OCI-LY7 (cell line): ENCODE results near the gene ETFB. TPM values are rescaled to one million over a fixed set of nuclear protein-coding genes. Genes with fewer than 3 reads are reported as not detected.

Source experiments
- BruUV-seq: library from RNA; stranded (reverse); fragments of 400-500 nt; replicated peaks from 2 replicates; lab custom pipeline; 2021; lab: Mats Ljungman, UMichigan
- CTCF ChIA-PET: fragments of 300-600 bp; sonication (Branson Sonifier 250); formaldehyde crosslinking; loops from one replicate; lab custom pipeline; 2022; ENCODE audit warnings: antibody characterized with exemption; ENCODE audit not compliant: unreplicated experiment; lab: Charles Lee
- POLR2A ChIA-PET: fragments of 300-600 bp; sonication (Branson Sonifier 250); formaldehyde crosslinking; loops from one replicate; lab custom pipeline; 2022; ENCODE audit warnings: antibody characterized with exemption; lab: Charles Lee
- DNase-seq: peaks from one replicate; pipeline ENCODE4 v3.0.0-alpha.2; 2015; ENCODE audit warnings: low spot score
- H2AFZ ChIP-seq: fragments of 200-600 bp; sonication (generic), shearing (Covaris generic); 2 replicates; pipeline ENCODE4 v1.6.1; 2014; ENCODE audit warnings: mild to moderate bottlenecking, antibody characterized with exemption, low read length, moderate library complexity
- H3K27ac ChIP-seq: fragments of 200-600 bp; sonication (generic); 2 replicates; pipeline ENCODE4 v1.5.1; 2014; ENCODE audit warnings: mixed run types, low read depth, mild to moderate bottlenecking, moderate library complexity, low read length, inconsistent platforms; ENCODE audit not compliant: poor library complexity, severe bottlenecking
- H3K36me3 ChIP-seq: fragments of 200-600 bp; sonication (generic); 2 replicates; pipeline ENCODE4 v1.6.1; 2014; ENCODE audit warnings: mild to moderate bottlenecking, antibody characterized with exemption, low read length, moderate library complexity, mixed read lengths; ENCODE audit not compliant: insufficient read depth
- H3K4me1 ChIP-seq: fragments of 200-600 bp; sonication (generic); 2 replicates; pipeline ENCODE4 v1.5.1; 2014; ENCODE audit warnings: mild to moderate bottlenecking, low read length; ENCODE audit not compliant: insufficient read depth, poor library complexity, severe bottlenecking
- H3K4me2 ChIP-seq: fragments of 200-600 bp; sonication (generic); 2 replicates; pipeline ENCODE4 v1.6.1; 2014; ENCODE audit warnings: mild to moderate bottlenecking, low read length
- H3K4me3 ChIP-seq: fragments of 200-600 bp; sonication (generic); 2 replicates; pipeline ENCODE4 v1.5.1; 2014; ENCODE audit warnings: mild to moderate bottlenecking, low read depth, low read length; ENCODE audit not compliant: poor library complexity, severe bottlenecking
- H3K79me2 ChIP-seq: fragments of 200-600 bp; sonication (generic); 2 replicates; pipeline ENCODE4 v1.6.1; 2016; ENCODE audit warnings: low read depth, mild to moderate bottlenecking, low read length, moderate library complexity, mixed read lengths; ENCODE audit not compliant: insufficient read depth
- H3K9me2 ChIP-seq: fragments of 200-600 bp; sonication (generic); 2 replicates; pipeline ENCODE4 v1.6.1; 2016; ENCODE audit warnings: mild to moderate bottlenecking, low read length, mixed read lengths; ENCODE audit not compliant: insufficient read depth
- H3K9me3 ChIP-seq: fragments of 200-600 bp; sonication (generic); 2 replicates; pipeline ENCODE4 v1.6.1; 2014; ENCODE audit warnings: mild to moderate bottlenecking, mixed run types, low read length, mixed read lengths
- H4K20me1 ChIP-seq: fragments of 200-600 bp; sonication (generic); 2 replicates; pipeline ENCODE4 v1.6.1; 2014; ENCODE audit warnings: mild to moderate bottlenecking, antibody characterized with exemption, low read length, moderate library complexity, mixed read lengths; ENCODE audit not compliant: insufficient read depth
- CTCF ChIP-seq: fragments of 200-600 bp; sonication (generic); conservative IDR thresholded peaks from 2 replicates; pipeline ENCODE4 v1.5.1; 2014; ENCODE audit warnings: mild to moderate bottlenecking, antibody characterized with exemption, low read length, moderate library complexity, mixed read lengths
- EZH2phosphoT487 ChIP-seq: fragments of 200-600 bp; sonication (generic); IDR thresholded peaks from 2 replicates; pipeline ENCODE4 v1.6.1; 2018; ENCODE audit warnings: low read depth, borderline replicate concordance, mild to moderate bottlenecking, mixed run types, antibody characterized with exemption, low read length, moderate library complexity, mixed read lengths
- intact Hi-C: fragments of 100-400 bp; cut with micrococcal nuclease; formaldehyde crosslinking; loops from one replicate; pipeline ENCODE4 v1.10.0; 2022; ENCODE audit not compliant: unreplicated experiment
- total RNA-seq, 2 experiments: library from RNA; depleted of rRNA in 1 of 2; stranded (reverse); fragments of >200 nt in 1 of 2; shearing (Covaris generic) in 1 of 2; gene quantifications; 2 replicates each; pipeline ENCODE4 v1.2.3, GENCODE V29; 2014 to 2022

The ETFB gene
- total RNA-seq, 2 experiments from 2014 or later = 58.2 to 71.6 TPM

- no peaks in the 10 kb centered on the region for H4K20me1 ChIP-seq
- H2AFZ ChIP-seq = peak overlapping the region; percentile 84
- H3K79me2 ChIP-seq = no peaks in the 10 kb centered on the region
- H3K27ac ChIP-seq = no peak overlapping the region
- ChIA-PET CTCF (no interaction called here), POLR2A (no interaction called here)
- TF ChIP-seq EZH2phosphoT487 (no peak), CTCF (no peak)
- peaks cover 10% of the 10 kb centered on the region for H3K4me1 ChIP-seq
- H3K9me2 ChIP-seq = no peaks in the 10 kb centered on the region
- peak overlapping the region; percentile 70 for H3K4me3 ChIP-seq
- intact Hi-C loops = loop anchor here (1.0 to 10.0 kb wide), 4 partner anchors 56 to 317 kb away; partner anchors contain the start of gene SIGLEC10
- no peaks in the 10 kb centered on the region for H3K36me3 ChIP-seq
- peak overlapping the region; percentile 96; the same call in 1 of the 2 replicates for H3K4me2 ChIP-seq
- no TSS peak for BruUV-seq
- no peak for DNase-seq
- H3K9me3 ChIP-seq = no peaks in the 10 kb centered on the region
These were observed 28.2 kb downstream of the ETFB start for GRCh38 chr19:51337861-51338562.

DNA sequence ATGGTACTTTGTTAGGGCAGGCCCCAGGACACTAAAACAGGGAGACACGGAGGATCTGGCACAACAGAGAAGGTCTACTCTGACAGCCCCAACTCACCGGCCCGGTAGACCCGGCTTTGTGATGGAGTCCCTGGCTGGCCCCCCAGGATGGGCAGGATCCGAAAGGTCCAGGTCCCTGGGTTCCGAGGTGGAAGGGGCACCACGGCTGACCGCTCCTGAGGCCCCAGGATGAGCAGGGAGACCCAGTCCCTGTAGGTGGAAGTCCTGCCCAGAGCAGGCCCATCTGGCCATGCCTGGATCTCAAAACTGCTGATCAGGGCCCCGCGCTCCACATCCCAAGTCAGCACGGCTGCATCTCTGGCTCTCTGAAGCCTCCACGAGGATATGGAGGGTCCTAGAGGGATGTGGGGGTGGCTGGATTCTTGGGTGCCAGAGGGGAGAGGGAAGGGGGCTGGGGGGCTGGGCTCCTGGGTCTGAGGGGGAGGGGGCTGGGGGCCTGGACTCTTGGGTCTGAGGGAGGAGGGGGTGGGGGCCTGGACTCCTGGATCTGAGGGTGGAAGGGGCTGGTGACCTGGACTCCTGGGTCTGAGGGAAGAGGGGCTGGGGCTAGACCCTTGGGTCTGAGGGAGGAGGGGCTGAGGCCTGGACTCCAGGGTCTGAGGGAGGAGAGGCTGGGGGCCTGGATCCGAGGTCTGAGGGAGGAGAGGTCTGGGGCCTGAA, 28.9 kb downstream of the ETFB start:
- no peaks in the 10 kb centered on the region for H3K9me2 ChIP-seq
- no TSS peak for BruUV-seq
- DNase-seq = no peak
- peaks cover 10% of the 10 kb centered on the region for H3K4me1 ChIP-seq
- H4K20me1 ChIP-seq = no peaks in the 10 kb centered on the region
- intact Hi-C loops = loop anchor here (10.0 kb wide), 1 partner anchor 318 kb away; no protein-coding TSS in a partner anchor
- TF ChIP-seq EZH2phosphoT487 = no peak
- TF ChIP-seq CTCF = no peak
- H3K9me3 ChIP-seq = no peaks in the 10 kb centered on the region
- ChIA-PET POLR2A (no interaction called here), CTCF (no interaction called here)
- H3K36me3 ChIP-seq = no peaks in the 10 kb centered on the region
- no peaks in the 10 kb centered on the region for H3K79me2 ChIP-seq
- no peak overlapping the region for H3K4me2 ChIP-seq
- H2AFZ ChIP-seq = no peak overlapping the region
- no peak overlapping the region for H3K4me3 ChIP-seq
- H3K27ac ChIP-seq = no peak overlapping the region
